Measurements from ENCODE around the gene CEP131. TPM values are rescaled to one million over a fixed set of nuclear protein-coding genes. Genes with fewer than 3 reads are reported as not detected.
"Not testable (repeated sequence)": the region's sequence is repeated elsewhere in the genome, so short reads cannot be mapped to it uniquely, and the experiment has no call there.

The CEP131 gene
- total RNA-seq, 1 donor from 2014 or later = 6.1 TPM

GRCh38 chr17:81230043-81230820 lies 7.5 kb upstream of the CEP131 start:
- Histone ChIP-seq H3K27me3 (no peaks in the 10 kb centered on the region), H3K4me3 (no peak overlapping the region), H3K9me3 (no peaks in the 10 kb centered on the region), H3K36me3 (peaks cover 0 to 42% of the 10 kb centered on the region in 2 donors), H3K27ac (no peak overlapping the region), H3K4me1 (no peaks in the 10 kb centered on the region)
- no peak for TF ChIP-seq POLR2AphosphoS5 (IDR thresholded peaks at IDR 0.05; ENCODE audit: insufficient read depth in 1 of 2, low read depth in 1 of 2)
- TF ChIP-seq CTCF (IDR thresholded peaks at IDR 0.05) = no peak
- TF ChIP-seq POLR2A (IDR thresholded peaks at IDR 0.05) = no peak
- DNase-seq (ENCODE audit: extremely low spot score in 2 of 2) = no peak
- intact Hi-C loops (cut with DNase I) = no loop called here

- intact Hi-C loops (cut with DNase I) = no loop called here
- TF ChIP-seq POLR2A (IDR thresholded peaks at IDR 0.05) (no peak), CTCF (IDR thresholded peaks at IDR 0.05) (no peak), POLR2AphosphoS5 (IDR thresholded peaks at IDR 0.05; ENCODE audit: insufficient read depth in 1 of 2, low read depth in 1 of 2) (no peak)
- peaks cover 0 to 42% of the 10 kb centered on the region in 2 donors for H3K36me3 ChIP-seq
- no peak overlapping the region for H3K4me3 ChIP-seq
- no peak for DNase-seq (ENCODE audit: extremely low spot score in 2 of 2)
- H3K27me3 ChIP-seq = no peaks in the 10 kb centered on the region
- no peaks in the 10 kb centered on the region for H3K9me3 ChIP-seq
- H3K4me1 ChIP-seq = no peaks in the 10 kb centered on the region
- H3K27ac ChIP-seq = no peak overlapping the region
Observed at GRCh38 chr17:81229666-81229920, 6.8 kb upstream of the CEP131 start.

- intact Hi-C loops (cut with DNase I) = no loop called here
- DNase-seq (ENCODE audit: extremely low spot score in 2 of 2) = no peak
- Histone ChIP-seq H3K36me3 (peaks cover 0 to 42% of the 10 kb centered on the region in 2 donors), H3K4me1 (no peaks in the 10 kb centered on the region), H3K4me3 (no peak overlapping the region), H3K27ac (no peak overlapping the region), H3K27me3 (no peaks in the 10 kb centered on the region), H3K9me3 (no peaks in the 10 kb centered on the region)
- TF ChIP-seq CTCF (IDR thresholded peaks at IDR 0.05) (no peak), POLR2A (IDR thresholded peaks at IDR 0.05) (no peak)
Observed at GRCh38 chr17:81228834-81229665, 6.3 kb upstream of the CEP131 start.

GRCh38 chr17:81228420-81228819 lies 5.7 kb upstream of the CEP131 start:
- no peaks in the 10 kb centered on the region for H3K9me3 ChIP-seq
- H3K4me3 ChIP-seq = no peak overlapping the region
- DNase-seq (ENCODE audit: extremely low spot score in 2 of 2) = no peak
- H3K4me1 ChIP-seq = peaks cover 4% of the 10 kb centered on the region
- H3K36me3 ChIP-seq = peaks cover 0 to 42% of the 10 kb centered on the region in 2 donors
- intact Hi-C loops (cut with DNase I) = no loop called here
- TF ChIP-seq CTCF (IDR thresholded peaks at IDR 0.05) = no peak
- no peaks in the 10 kb centered on the region for H3K27me3 ChIP-seq
- no peak overlapping the region for H3K27ac ChIP-seq

GRCh38 chr17:81227630-81228029 lies 4.9 kb upstream of the CEP131 start:
- H3K4me1 ChIP-seq; H3K27ac ChIP-seq; DNase-seq (ENCODE audit: extremely low spot score in 2 of 2); H3K4me3 ChIP-seq; intact Hi-C loops (cut with DNase I); H3K27me3 ChIP-seq; H3K9me3 ChIP-seq: not testable (repeated sequence)
- peaks cover 0 to 39% of the 10 kb centered on the region in 2 donors for H3K36me3 ChIP-seq

Measured in vagina (tissue), 2 donors.